ENCODE data around the gene FZR1. TPM values are rescaled to one million over a fixed set of nuclear protein-coding genes. Genes with fewer than 3 reads are reported as not detected.
"Not testable (repeated sequence)": the region's sequence is repeated elsewhere in the genome, so short reads cannot be mapped to it uniquely, and the experiment has no call there.

FZR1 gene
- total and polyA plus RNA-seq, 7 experiments from 2014 or later = 7.8 to 90.7 (median 66.7) TPM

GRCh38 chr19:3557461-3558248 is 51.5 kb downstream of the FZR1 start, which contains the start of gene MFSD12:
Gene MFSD12 (minus strand): TSS chr19:3557586. CDS start chr19:3557403, 183 bp downstream.
- Histone ChIP-seq H3K4me1 (ENCODE audit: control insufficient read depth in 2 of 2, insufficient read depth in 2 of 2, low read length in 2 of 2) (peaks cover 25 to 30% of the 10 kb centered on the region in 2 donors), H3K36me3 (ENCODE audit: control insufficient read depth in 2 of 3, insufficient read depth in 3 of 3, low read length in 3 of 3) (peaks cover 0 to 7% (median 0%) of the 10 kb centered on the region in 3 experiments), H3K27me3 (ENCODE audit: control insufficient read depth in 2 of 2, insufficient read depth in 2 of 2, low read length in 2 of 2) (no peaks in the 10 kb centered on the region), H3K27ac (ENCODE audit: low read depth, low read length) (peak within 1 kb of the TSS; percentile 83), H3K9me3 (ENCODE audit: control insufficient read depth in 2 of 3, low read length in 3 of 3) (no peaks in the 10 kb centered on the region), H3K4me3 (ENCODE audit: low read length) (peak within 1 kb of the TSS; percentile 90)
- H3K36me3 Mint-ChIP-seq = peaks cover 0 to 9% (median 0%) of the 10 kb centered on the region in 5 donors
- no peaks in the 10 kb centered on the region for H3K27me3 Mint-ChIP-seq
- H3K4me3 Mint-ChIP-seq = peak within 1 kb of the TSS; percentile 92 to 100 (median 96)
- ChIA-PET POLR2A (interaction anchor here (0.6 to 3.1 kb wide), 12 partner anchors 11 to 529 kb away, joined by 3 to 25 read pairs (median 4); partner anchors contain the start of genes FZR1, GIPC3 and MRPL54), CTCF (interaction anchor here (1.1 to 4.5 kb wide), 4 partner anchors 12 to 205 kb away, joined by 3 to 30 read pairs (median 6); partner anchors contain the start of genes GIPC3, MRPL54 and PIP5K1C)
- intact Hi-C loops (cut with micrococcal nuclease) = loop anchor here (1.0 to 10.0 kb wide), 9 partner anchors 15 to 917 kb away; partner anchors contain the start of genes FZR1 (in 2 of the 2), HMG20B (in 2 of the 2), APBA3 (in 1 of the 2) and HDGFL2 (in 1 of the 2)
- H3K27ac Mint-ChIP-seq = peak within 1 kb of the TSS; percentile 92 to 97 (median 95)
- DNase-seq (peak; percentile 88 to 98 (median 93)), ATAC-seq (peak; percentile 94)
- peaks cover 18 to 40% (median 38%) of the 10 kb centered on the region in 7 donors for H3K4me1 Mint-ChIP-seq
- H3K9me3 Mint-ChIP-seq = peaks cover 0 to 2% (median 0%) of the 10 kb centered on the region in 11 donors

GRCh38 chr19:3563709-3564524 is 57.8 kb downstream of the FZR1 start:
- Mint-ChIP-seq H3K4me1 (peaks cover 0 to 1% (median 0%) of the 10 kb centered on the region in 7 donors), H3K4me3 (no peak overlapping the region), H3K36me3 (no peaks in the 10 kb centered on the region), H3K27ac (no peak overlapping the region), H3K9me3 (no peaks in the 10 kb centered on the region), H3K27me3 (no peaks in the 10 kb centered on the region)
- DNase-seq (no peak), ATAC-seq (no peak)
- CTCF ChIA-PET = interaction anchor here (0.6 to 1.0 kb wide), 2 partner anchors 19 to 383 kb away, joined by 4 to 6 read pairs; no protein-coding TSS in a partner anchor
- Histone ChIP-seq H3K4me3 (ENCODE audit: low read length) (no peak overlapping the region), H3K9me3 (ENCODE audit: control insufficient read depth in 2 of 3, low read length in 3 of 3) (no peaks in the 10 kb centered on the region), H3K27me3 (ENCODE audit: control insufficient read depth in 2 of 2, insufficient read depth in 2 of 2, low read length in 2 of 2) (no peaks in the 10 kb centered on the region), H3K4me1 (ENCODE audit: control insufficient read depth in 2 of 2, insufficient read depth in 2 of 2, low read length in 2 of 2) (no peaks in the 10 kb centered on the region), H3K36me3 (ENCODE audit: control insufficient read depth in 2 of 3, insufficient read depth in 3 of 3, low read length in 3 of 3) (no peaks in the 10 kb centered on the region), H3K27ac (ENCODE audit: low read depth, low read length) (no peak overlapping the region)
- intact Hi-C loops (cut with micrococcal nuclease) = no loop called here
- POLR2A ChIA-PET = interaction anchor here (1.3 kb wide), 1 partner anchor 9 kb away, joined by 3 read pairs; no protein-coding TSS in a partner anchor

GRCh38 chr19:3565139-3565538 is 59.0 kb downstream of the FZR1 start:
- Mint-ChIP-seq H3K27ac (no peak overlapping the region), H3K4me3 (no peak overlapping the region), H3K4me1 (no peaks in the 10 kb centered on the region), H3K9me3 (no peaks in the 10 kb centered on the region), H3K36me3 (no peaks in the 10 kb centered on the region), H3K27me3 (no peaks in the 10 kb centered on the region)
- ChIA-PET CTCF (interaction anchor here (1.2 kb wide), 1 partner anchor 20 kb away, joined by 3 read pairs; no protein-coding TSS in a partner anchor), POLR2A (interaction anchor here (0.7 kb wide), 1 partner anchor 126 kb away, joined by 5 read pairs; no protein-coding TSS in a partner anchor)
- Histone ChIP-seq H3K27ac (ENCODE audit: low read depth, low read length) (no peak overlapping the region), H3K4me1 (ENCODE audit: control insufficient read depth in 2 of 2, insufficient read depth in 2 of 2, low read length in 2 of 2) (no peaks in the 10 kb centered on the region), H3K4me3 (ENCODE audit: low read length) (no peak overlapping the region), H3K36me3 (ENCODE audit: control insufficient read depth in 2 of 3, insufficient read depth in 3 of 3, low read length in 3 of 3) (no peaks in the 10 kb centered on the region), H3K27me3 (ENCODE audit: control insufficient read depth in 2 of 2, insufficient read depth in 2 of 2, low read length in 2 of 2) (no peaks in the 10 kb centered on the region), H3K9me3 (ENCODE audit: control insufficient read depth in 2 of 3, low read length in 3 of 3) (no peaks in the 10 kb centered on the region)
- DNase-seq = no peak
- intact Hi-C loops (cut with micrococcal nuclease) = no loop called here
- ATAC-seq = no peak

GRCh38 chr19:3570042-3570441 is 63.9 kb downstream of the FZR1 start:
- CTCF ChIA-PET = interaction anchor here (0.6 to 0.7 kb wide), 2 partner anchors 15 to 311 kb away, joined by 3 to 4 read pairs; no protein-coding TSS in a partner anchor
- DNase-seq; H3K9me3 Mint-ChIP-seq; H3K27ac ChIP-seq (ENCODE audit: low read depth, low read length); H3K27ac Mint-ChIP-seq; H3K36me3 Mint-ChIP-seq; H3K9me3 ChIP-seq (ENCODE audit: control insufficient read depth in 2 of 3, low read length in 3 of 3); H3K27me3 ChIP-seq (ENCODE audit: control insufficient read depth in 2 of 2, insufficient read depth in 2 of 2, low read length in 2 of 2); H3K36me3 ChIP-seq (ENCODE audit: control insufficient read depth in 2 of 3, insufficient read depth in 3 of 3, low read length in 3 of 3); H3K4me3 ChIP-seq (ENCODE audit: low read length); H3K27me3 Mint-ChIP-seq; ATAC-seq; H3K4me3 Mint-ChIP-seq: not testable (repeated sequence)
- peaks cover 12 to 13% of the 10 kb centered on the region in 2 donors for H3K4me1 ChIP-seq (ENCODE audit: control insufficient read depth in 2 of 2, insufficient read depth in 2 of 2, low read length in 2 of 2)
- POLR2A ChIA-PET = interaction anchor here (3.0 kb wide), 1 partner anchor 13 kb away, joined by 15 read pairs; the partner anchor contains the start of gene MFSD12
- intact Hi-C loops (cut with micrococcal nuclease) = loop anchor here in 1 of 2 donors (5.0 kb wide), 1 partner anchor 37 kb away; the partner anchor contains the start of gene TBXA2R
- peaks cover 7 to 25% (median 12%) of the 10 kb centered on the region in 7 donors for H3K4me1 Mint-ChIP-seq

- POLR2A ChIA-PET = interaction anchor here (3.0 kb wide), 1 partner anchor 13 kb away, joined by 15 read pairs; the partner anchor contains the start of gene MFSD12
- no peaks in the 10 kb centered on the region for H3K9me3 Mint-ChIP-seq
- intact Hi-C loops (cut with micrococcal nuclease) = loop anchor here in 1 of 2 donors (5.0 kb wide), 1 partner anchor 37 kb away; the partner anchor contains the start of gene TBXA2R
- CTCF ChIA-PET = interaction anchor here (0.6 kb wide), 1 partner anchor 100 kb away, joined by 3 read pairs; no protein-coding TSS in a partner anchor
- peaks cover 0 to 8% (median 0%) of the 10 kb centered on the region in 3 experiments for H3K36me3 ChIP-seq (ENCODE audit: control insufficient read depth in 2 of 3, insufficient read depth in 3 of 3, low read length in 3 of 3)
- H3K27ac ChIP-seq (ENCODE audit: low read depth, low read length) = no peak overlapping the region
- H3K36me3 Mint-ChIP-seq = peaks cover 0 to 8% (median 6%) of the 10 kb centered on the region in 5 donors
- H3K9me3 ChIP-seq (ENCODE audit: control insufficient read depth in 2 of 3, low read length in 3 of 3) = no peaks in the 10 kb centered on the region
- peaks cover 12 to 13% of the 10 kb centered on the region in 2 donors for H3K4me1 ChIP-seq (ENCODE audit: control insufficient read depth in 2 of 2, insufficient read depth in 2 of 2, low read length in 2 of 2)
- DNase-seq (no peak), ATAC-seq (no peak)
- no peak overlapping the region for H3K4me3 Mint-ChIP-seq
- no peaks in the 10 kb centered on the region for H3K27me3 ChIP-seq (ENCODE audit: control insufficient read depth in 2 of 2, insufficient read depth in 2 of 2, low read length in 2 of 2)
- H3K27me3 Mint-ChIP-seq = no peaks in the 10 kb centered on the region
- H3K27ac Mint-ChIP-seq = no peak overlapping the region
- H3K4me3 ChIP-seq (ENCODE audit: low read length) = no peak overlapping the region
- peaks cover 11 to 29% (median 14%) of the 10 kb centered on the region in 7 donors for H3K4me1 Mint-ChIP-seq
Measured at GRCh38 chr19:3570606-3571011, 64.5 kb downstream of the FZR1 start.
